Fibroblast of pulmonary artery (primary cell): ENCODE data around the gene MIGA1.
"Not testable (repeated sequence)": the region's sequence is repeated elsewhere in the genome, so short reads cannot be mapped to it uniquely, and the experiment has no call there.

ENCODE experiments used
- DNase-seq: peaks from one replicate; pipeline ENCODE4 v3.0.0-alpha.2; 2010; ENCODE audit warnings: low read depth
- H3K4me3 ChIP-seq: replicated peaks from 2 replicates; pipeline ENCODE4 v1.5.1; 2011; ENCODE audit warnings: low read depth, mild to moderate bottlenecking, control low read depth, low read length, moderate library complexity
- TF ChIP-seq, protein P1 (sequence below): IDR thresholded peaks from 2 replicates; pipeline ENCODE4 v1.5.1; 2011; ENCODE audit warnings: mild to moderate bottlenecking, control low read depth, low read length, inconsistent platforms; ENCODE audit errors: missing control alignments

Gene MIGA1

DNA sequence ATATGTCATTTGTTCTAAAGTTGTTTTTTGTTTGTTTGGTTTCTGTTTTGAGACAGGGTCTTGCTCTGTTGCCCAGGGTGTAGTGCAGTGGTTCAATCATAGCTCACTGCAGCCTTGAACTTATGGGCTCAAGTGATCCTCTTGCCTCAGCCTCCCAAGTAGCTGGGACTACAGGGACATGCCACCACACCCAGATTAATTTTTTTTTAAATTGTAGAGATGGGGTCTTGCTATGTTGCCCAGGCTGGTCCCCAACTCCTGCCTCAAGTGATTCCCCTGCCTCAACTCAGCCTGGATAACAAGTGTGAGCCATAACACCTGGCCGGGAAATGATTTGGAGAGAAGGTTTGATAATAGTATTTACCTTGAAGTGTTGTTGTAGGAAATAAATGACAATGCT, 127.2 kb downstream of the MIGA1 start:
- no peak for DNase-seq
- TF ChIP-seq, protein P1, sequence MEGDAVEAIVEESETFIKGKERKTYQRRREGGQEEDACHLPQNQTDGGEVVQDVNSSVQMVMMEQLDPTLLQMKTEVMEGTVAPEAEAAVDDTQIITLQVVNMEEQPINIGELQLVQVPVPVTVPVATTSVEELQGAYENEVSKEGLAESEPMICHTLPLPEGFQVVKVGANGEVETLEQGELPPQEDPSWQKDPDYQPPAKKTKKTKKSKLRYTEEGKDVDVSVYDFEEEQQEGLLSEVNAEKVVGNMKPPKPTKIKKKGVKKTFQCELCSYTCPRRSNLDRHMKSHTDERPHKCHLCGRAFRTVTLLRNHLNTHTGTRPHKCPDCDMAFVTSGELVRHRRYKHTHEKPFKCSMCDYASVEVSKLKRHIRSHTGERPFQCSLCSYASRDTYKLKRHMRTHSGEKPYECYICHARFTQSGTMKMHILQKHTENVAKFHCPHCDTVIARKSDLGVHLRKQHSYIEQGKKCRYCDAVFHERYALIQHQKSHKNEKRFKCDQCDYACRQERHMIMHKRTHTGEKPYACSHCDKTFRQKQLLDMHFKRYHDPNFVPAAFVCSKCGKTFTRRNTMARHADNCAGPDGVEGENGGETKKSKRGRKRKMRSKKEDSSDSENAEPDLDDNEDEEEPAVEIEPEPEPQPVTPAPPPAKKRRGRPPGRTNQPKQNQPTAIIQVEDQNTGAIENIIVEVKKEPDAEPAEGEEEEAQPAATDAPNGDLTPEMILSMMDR, result no peak
- H3K4me3 ChIP-seq, result no peak overlapping the region

- TF ChIP-seq, protein P1, result no peak
- no peak for DNase-seq
These were observed 130.7 kb downstream of the MIGA1 start for GRCh38 chr1:77910116-77910515.

DNA sequence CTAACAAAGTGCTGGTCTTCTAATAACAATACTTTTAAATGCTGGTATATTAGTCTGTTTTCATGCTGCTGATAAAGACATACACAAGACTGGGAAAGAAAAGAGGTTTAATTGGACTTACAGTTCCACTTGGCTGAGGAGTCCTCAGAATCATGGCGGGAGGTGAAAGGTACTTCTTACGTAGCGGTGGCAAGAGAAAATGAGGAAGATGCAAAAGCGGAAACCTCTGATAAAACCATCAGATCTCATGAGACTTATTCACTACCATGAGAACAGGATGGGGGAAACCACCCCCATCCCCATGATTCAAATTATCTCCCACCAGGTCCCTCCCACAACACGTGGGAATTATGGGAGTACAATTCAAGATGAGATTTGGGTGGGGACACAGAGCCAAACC, 139.5 kb downstream of the MIGA1 start:
- DNase-seq, H3K4me3 ChIP-seq: not testable (repeated sequence)

More at GRCh38 chr1:77910116-77910515, 130.7 kb downstream of the MIGA1 start:
- H3K4me3 ChIP-seq, result no peak overlapping the region

DNA sequence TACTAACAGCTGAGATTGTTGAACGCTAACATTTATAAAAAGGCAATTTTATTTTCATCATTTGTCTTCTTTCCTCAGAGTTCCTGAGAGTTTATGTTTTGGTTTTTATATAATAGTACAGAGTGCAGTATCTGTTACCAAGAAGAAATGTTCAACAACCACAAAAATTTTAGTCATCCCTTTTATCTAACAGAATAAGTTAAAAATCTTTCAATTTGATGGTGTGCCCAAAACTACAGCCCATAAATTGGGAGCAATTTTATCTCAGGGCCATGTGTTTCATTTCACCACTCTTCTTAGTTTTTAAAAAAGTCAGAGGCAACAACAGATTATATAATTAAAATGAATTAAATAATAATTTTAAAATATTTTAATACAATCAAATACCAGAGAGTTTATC, 146.1 kb downstream of the MIGA1 start:
- H3K4me3 ChIP-seq, result no peak overlapping the region
- TF ChIP-seq, protein P1, result no peak
- peak; percentile 41 for DNase-seq

- TF ChIP-seq, protein P1, result no peak
- no peak for DNase-seq
- no peak overlapping the region for H3K4me3 ChIP-seq
These were observed 146.5 kb downstream of the MIGA1 start for GRCh38 chr1:77925956-77926355.

- TF ChIP-seq, protein P1, result no peak
- H3K4me3 ChIP-seq, result no peak overlapping the region
- no peak for DNase-seq
These were observed 147.3 kb downstream of the MIGA1 start for GRCh38 chr1:77926561-77927357.

DNA sequence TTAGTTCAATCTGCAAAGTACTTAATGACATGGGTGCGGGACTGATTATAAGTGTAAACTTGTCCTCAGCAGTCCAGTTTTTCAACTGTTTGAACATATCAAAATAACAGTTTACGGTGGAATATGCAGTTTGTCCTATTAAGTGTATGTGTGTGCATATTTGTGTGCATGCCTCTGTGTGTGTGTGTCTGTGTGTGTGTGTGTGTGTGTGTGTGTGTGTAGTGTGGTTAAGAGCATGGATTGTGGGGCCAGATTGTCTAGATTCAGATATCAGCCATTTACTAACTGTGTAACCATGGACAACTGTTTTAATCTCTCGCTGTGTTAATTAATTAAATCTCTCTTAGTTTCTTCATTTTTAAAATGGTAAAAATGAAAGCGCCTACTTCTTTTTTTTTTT, 148.0 kb downstream of the MIGA1 start:
- DNase-seq, result no peak
- TF ChIP-seq, protein P1, result no peak
- no peak overlapping the region for H3K4me3 ChIP-seq
